H9 (cell line): ENCODE measurements around the gene TDRKH. TPM values are rescaled to one million over a fixed set of nuclear protein-coding genes. Genes with fewer than 3 reads are reported as not detected.

ENCODE experiments used
- DNase-seq: peaks from one replicate; pipeline ENCODE4 v3.0.0-alpha.2; 2017
- H2AFZ ChIP-seq: one replicate; pipeline ENCODE4 v1.6.1; 2013; ENCODE audit warnings: mild to moderate bottlenecking, low read length, control low read depth, moderate library complexity
- H2AK5ac ChIP-seq: 2 replicates; pipeline ENCODE4 v1.6.1; 2013; ENCODE audit warnings: low read length, control low read depth, mixed read lengths; ENCODE audit not compliant: insufficient read length
- H2BK120ac ChIP-seq: one replicate; pipeline ENCODE4 v1.6.1; 2013; ENCODE audit warnings: low read depth, mild to moderate bottlenecking, low read length, control low read depth, inconsistent platforms; ENCODE audit not compliant: poor library complexity, severe bottlenecking
- H2BK12ac ChIP-seq: 2 replicates; pipeline ENCODE4 v1.6.1; 2013; ENCODE audit warnings: low read length, control low read depth, mixed read lengths, low read depth; ENCODE audit not compliant: insufficient read length
- H2BK15ac ChIP-seq: 2 replicates; pipeline ENCODE4 v1.6.1; 2013; ENCODE audit warnings: low read depth, low read length, control low read depth
- H2BK20ac ChIP-seq: one replicate; pipeline ENCODE4 v1.6.1; 2013; ENCODE audit warnings: low read depth, mild to moderate bottlenecking, low read length, control low read depth, inconsistent platforms; ENCODE audit not compliant: poor library complexity, severe bottlenecking
- H2BK5ac ChIP-seq: 2 replicates; pipeline ENCODE4 v1.6.1; 2013; ENCODE audit warnings: low read length, control low read depth, mixed read lengths; ENCODE audit not compliant: insufficient read length
- H3K14ac ChIP-seq: 2 replicates; pipeline ENCODE4 v1.6.1; 2013; ENCODE audit warnings: low read length, control low read depth; ENCODE audit not compliant: insufficient read depth
- H3K18ac ChIP-seq: 2 replicates; pipeline ENCODE4 v1.6.1; 2013; ENCODE audit warnings: low read depth, mild to moderate bottlenecking, mixed read lengths, low read length, control low read depth; ENCODE audit not compliant: insufficient read length
- H3K23ac ChIP-seq: 2 replicates; pipeline ENCODE4 v1.6.1; 2013; ENCODE audit warnings: low read length, control low read depth, mixed read lengths, low read depth; ENCODE audit not compliant: insufficient read length
- H3K23me2 ChIP-seq: 2 replicates; pipeline ENCODE4 v1.6.1; 2013; ENCODE audit warnings: low read depth, mild to moderate bottlenecking, mixed read lengths, low read length, control low read depth; ENCODE audit not compliant: insufficient read length, poor library complexity, severe bottlenecking
- H3K27ac ChIP-seq: 2 replicates; pipeline ENCODE4 v1.5.1; 2013; ENCODE audit warnings: low read length, control low read depth, mixed read lengths, low read depth; ENCODE audit not compliant: insufficient read length
- H3K27me3 ChIP-seq: 2 replicates; pipeline ENCODE4 v1.6.1; 2013; ENCODE audit warnings: low read length, control low read depth, inconsistent platforms; ENCODE audit not compliant: insufficient read depth
- H3K4ac ChIP-seq: 2 replicates; pipeline ENCODE4 v1.6.1; 2013; ENCODE audit warnings: low read depth, mild to moderate bottlenecking, control low read depth, inconsistent platforms, low read length, moderate library complexity
- H3K4me1 ChIP-seq: 2 replicates; pipeline ENCODE4 v1.6.1; 2013; ENCODE audit warnings: low read length, control low read depth, inconsistent platforms; ENCODE audit not compliant: insufficient read depth
- H3K4me2 ChIP-seq: 2 replicates; pipeline ENCODE4 v1.6.1; 2013; ENCODE audit warnings: low read length, control low read depth, mixed read lengths; ENCODE audit not compliant: insufficient read length, insufficient read depth
- H3K56ac ChIP-seq: 2 replicates; pipeline ENCODE4 v1.6.1; 2013; ENCODE audit warnings: low read depth, mild to moderate bottlenecking, mixed read lengths, low read length, control low read depth; ENCODE audit not compliant: insufficient read length
- H3K79me1 ChIP-seq: 2 replicates; pipeline ENCODE4 v1.6.1; 2013; ENCODE audit warnings: low read depth, mild to moderate bottlenecking, moderate library complexity, low read length, control low read depth, inconsistent platforms; ENCODE audit not compliant: insufficient read depth, poor library complexity, severe bottlenecking
- H3K79me2 ChIP-seq: 2 replicates; pipeline ENCODE4 v1.6.1; 2013; ENCODE audit warnings: low read length, control low read depth, inconsistent platforms; ENCODE audit not compliant: insufficient read depth
- H3K9ac ChIP-seq: 2 replicates; pipeline ENCODE4 v1.6.1; 2013; ENCODE audit warnings: low read length, control low read depth, mixed read lengths; ENCODE audit not compliant: insufficient read length; ENCODE audit errors: extremely low read depth
- H3K9me3 ChIP-seq: one replicate; pipeline ENCODE4 v1.6.1; 2013; ENCODE audit warnings: low read depth, low read length, inconsistent platforms; ENCODE audit not compliant: control insufficient read depth
- H3T11ph ChIP-seq: one replicate; pipeline ENCODE4 v1.6.1; 2013; ENCODE audit warnings: mild to moderate bottlenecking, low read length, control low read depth, inconsistent platforms
- H4K20me1 ChIP-seq: one replicate; pipeline ENCODE4 v1.6.1; 2013; ENCODE audit not compliant: control insufficient read depth, insufficient read length, insufficient read depth
- H4K5ac ChIP-seq: 2 replicates; pipeline ENCODE4 v1.6.1; 2013; ENCODE audit warnings: low read depth, mild to moderate bottlenecking, mixed read lengths, low read length, control low read depth; ENCODE audit not compliant: insufficient read length
- H4K8ac ChIP-seq: replicated peaks from 2 replicates; pipeline ENCODE4 v1.6.1; 2013; ENCODE audit warnings: low read length, control low read depth, mixed read lengths, low read depth; ENCODE audit not compliant: insufficient read length
- H4K91ac ChIP-seq: 2 replicates; pipeline ENCODE4 v1.6.1; 2013; ENCODE audit warnings: low read depth, mild to moderate bottlenecking, moderate library complexity, mixed read lengths, low read length, control low read depth; ENCODE audit not compliant: insufficient read length
- H3K27ac Mint-ChIP-seq, 3 experiments: 2 replicates in 2 of 3; 3 replicates in 1 of 3; pipeline ENCODE4 v1.8.0; 2020 to 2021; ENCODE audit warnings: mixed read lengths in 3 of 3, mild to moderate bottlenecking in 1 of 3, moderate library complexity in 1 of 3
- H3K27me3 Mint-ChIP-seq: 2 replicates; pipeline ENCODE4 v1.8.0; 2021; ENCODE audit warnings: low read depth, mild to moderate bottlenecking, moderate library complexity, mixed read lengths
- H3K36me3 Mint-ChIP-seq, 3 experiments: 2 replicates in 2 of 3; 3 replicates in 1 of 3; pipeline ENCODE4 v1.8.0; 2020 to 2021; ENCODE audit warnings: low read depth in 3 of 3, mixed read lengths in 3 of 3; ENCODE audit not compliant: insufficient read depth in 1 of 3
- H3K4me1 Mint-ChIP-seq, 2 experiments: 2 replicates each; pipeline ENCODE4 v1.8.0; 2020; ENCODE audit warnings: mixed read lengths in 2 of 2
- H3K4me3 Mint-ChIP-seq, 2 experiments: 2 replicates in 1 of 2; 3 replicates in 1 of 2; pipeline ENCODE4 v1.8.0; 2020 to 2021; ENCODE audit warnings: mild to moderate bottlenecking in 2 of 2, mixed read lengths in 2 of 2, moderate library complexity in 1 of 2
- H3K9me3 Mint-ChIP-seq, 2 experiments: 2 replicates in 1 of 2; 3 replicates in 1 of 2; pipeline ENCODE4 v1.8.0; 2020; ENCODE audit warnings: mild to moderate bottlenecking in 2 of 2, mixed read lengths in 2 of 2, moderate library complexity in 1 of 2
- CTCF ChIP-seq: fragments of 200-600 bp; sonication (generic); conservative IDR thresholded peaks from 3 replicates; pipeline ENCODE4 v1.8.0; 2021; ENCODE audit warnings: antibody characterized with exemption, mild to moderate bottlenecking
- WGBS: extraction: QIAGEN DNeasy Blood & Tissue Kit; methylation state at CpG from one replicate; pipeline ENCODE4 v1.1.7; 2013; ENCODE audit warnings: missing lambda C conversion rate, low lambda C conversion rate, mixed read lengths; ENCODE audit not compliant: insufficient read length; ENCODE audit errors: extremely low coverage; 5-methylcytosine and 5-hydroxymethylcytosine counted together
- total RNA-seq: library from RNA; stranded (reverse); gene quantifications from 2 replicates; pipeline ENCODE4 v1.2.1, GENCODE V29; 2021

TDRKH gene
- total RNA-seq, 1 experiment from 2014 or later = 24.0 TPM

DNA sequence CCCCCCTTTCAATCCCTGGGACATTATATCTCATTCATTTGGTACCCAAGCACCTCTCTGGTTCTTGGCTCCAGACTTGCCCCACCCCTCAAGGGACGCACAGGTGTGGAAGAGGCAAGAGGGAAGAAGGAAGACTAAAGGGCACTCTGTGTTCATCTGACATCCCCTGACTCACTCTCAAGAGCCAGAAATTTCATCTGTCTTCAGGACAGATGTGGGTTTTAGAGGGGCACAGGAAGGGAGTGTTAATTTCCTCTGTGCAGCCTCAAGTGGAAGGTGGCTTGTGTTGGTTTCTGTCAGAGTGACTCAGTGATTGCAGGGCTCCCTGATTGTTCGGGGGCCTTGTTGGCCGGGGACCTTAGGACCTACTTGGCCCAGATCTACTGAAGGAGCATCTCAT is 46.9 kb upstream of the TDRKH start:
- Mint-ChIP-seq H3K27ac (no peak overlapping the region), H3K4me3 (peak overlapping the region; percentile 56 to 78), H3K36me3 (peaks cover 0 to 2% (median 0%) of the 10 kb centered on the region in 3 experiments; a peak in 2 of 7 replicates), H3K27me3 (peaks cover 39% of the 10 kb centered on the region), H3K9me3 (no peaks in the 10 kb centered on the region; a peak in 1 of 5 replicates), H3K4me1 (peaks cover 24 to 30% of the 10 kb centered on the region in 2 experiments)
- Histone ChIP-seq H3K9ac (no peak overlapping the region), H2BK120ac (no peak overlapping the region), H2BK12ac (no peak overlapping the region), H3K18ac (no peak overlapping the region), H3K56ac (no peak overlapping the region), H3K4me1 (peaks cover 2% of the 10 kb centered on the region; the same call in 1 of the 2 replicates), H3K79me1 (no peaks in the 10 kb centered on the region), H2BK20ac (no peak overlapping the region), H4K5ac (no peak overlapping the region), H3K23me2 (peaks cover 30% of the 10 kb centered on the region), H3K4ac (no peak overlapping the region), H2BK15ac (no peak overlapping the region), H3K4me2 (no peak overlapping the region), H3K27me3 (peaks cover 9% of the 10 kb centered on the region; the same call in 1 of the 2 replicates), H3K23ac (no peak overlapping the region), H3K9me3 (no peaks in the 10 kb centered on the region), H4K8ac (no peak overlapping the region), H2AFZ (no peak overlapping the region), H2AK5ac (no peak overlapping the region), H3K79me2 (no peaks in the 10 kb centered on the region), H3T11ph (no peak overlapping the region), H3K27ac (no peak overlapping the region), H3K14ac (no peak overlapping the region), H2BK5ac (no peak overlapping the region), H4K91ac (no peak overlapping the region), H4K20me1 (no peaks in the 10 kb centered on the region)
- no peak for TF ChIP-seq CTCF
- no peak for DNase-seq
- no CpG with 5 or more reads among the region's 3 CpGs for WGBS
